H9 (cell line): ENCODE data around the gene NRGN. TPM values are rescaled to one million over a fixed set of nuclear protein-coding genes. Genes with fewer than 3 reads are reported as not detected.

ENCODE experiments used
- DNase-seq: peaks from one replicate; pipeline ENCODE4 v3.0.0-alpha.2; 2017
- H2AFZ ChIP-seq: one replicate; pipeline ENCODE4 v1.6.1; 2013; ENCODE audit warnings: mild to moderate bottlenecking, low read length, control low read depth, moderate library complexity
- H2AK5ac ChIP-seq: 2 replicates; pipeline ENCODE4 v1.6.1; 2013; ENCODE audit warnings: low read length, control low read depth, mixed read lengths; ENCODE audit not compliant: insufficient read length
- H2BK120ac ChIP-seq: one replicate; pipeline ENCODE4 v1.6.1; 2013; ENCODE audit warnings: low read depth, mild to moderate bottlenecking, low read length, control low read depth, inconsistent platforms; ENCODE audit not compliant: poor library complexity, severe bottlenecking
- H2BK12ac ChIP-seq: 2 replicates; pipeline ENCODE4 v1.6.1; 2013; ENCODE audit warnings: low read length, control low read depth, mixed read lengths, low read depth; ENCODE audit not compliant: insufficient read length
- H2BK15ac ChIP-seq: 2 replicates; pipeline ENCODE4 v1.6.1; 2013; ENCODE audit warnings: low read depth, low read length, control low read depth
- H2BK20ac ChIP-seq: one replicate; pipeline ENCODE4 v1.6.1; 2013; ENCODE audit warnings: low read depth, mild to moderate bottlenecking, low read length, control low read depth, inconsistent platforms; ENCODE audit not compliant: poor library complexity, severe bottlenecking
- H2BK5ac ChIP-seq: 2 replicates; pipeline ENCODE4 v1.6.1; 2013; ENCODE audit warnings: low read length, control low read depth, mixed read lengths; ENCODE audit not compliant: insufficient read length
- H3K14ac ChIP-seq: 2 replicates; pipeline ENCODE4 v1.6.1; 2013; ENCODE audit warnings: low read length, control low read depth; ENCODE audit not compliant: insufficient read depth
- H3K18ac ChIP-seq: 2 replicates; pipeline ENCODE4 v1.6.1; 2013; ENCODE audit warnings: low read depth, mild to moderate bottlenecking, mixed read lengths, low read length, control low read depth; ENCODE audit not compliant: insufficient read length
- H3K23ac ChIP-seq: 2 replicates; pipeline ENCODE4 v1.6.1; 2013; ENCODE audit warnings: low read length, control low read depth, mixed read lengths, low read depth; ENCODE audit not compliant: insufficient read length
- H3K23me2 ChIP-seq: 2 replicates; pipeline ENCODE4 v1.6.1; 2013; ENCODE audit warnings: low read depth, mild to moderate bottlenecking, mixed read lengths, low read length, control low read depth; ENCODE audit not compliant: insufficient read length, poor library complexity, severe bottlenecking
- H3K27ac ChIP-seq: 2 replicates; pipeline ENCODE4 v1.5.1; 2013; ENCODE audit warnings: low read length, control low read depth, mixed read lengths, low read depth; ENCODE audit not compliant: insufficient read length
- H3K27me3 ChIP-seq: 2 replicates; pipeline ENCODE4 v1.6.1; 2013; ENCODE audit warnings: low read length, control low read depth, inconsistent platforms; ENCODE audit not compliant: insufficient read depth
- H3K4ac ChIP-seq: 2 replicates; pipeline ENCODE4 v1.6.1; 2013; ENCODE audit warnings: low read depth, mild to moderate bottlenecking, control low read depth, inconsistent platforms, low read length, moderate library complexity
- H3K4me1 ChIP-seq: 2 replicates; pipeline ENCODE4 v1.6.1; 2013; ENCODE audit warnings: low read length, control low read depth, inconsistent platforms; ENCODE audit not compliant: insufficient read depth
- H3K4me2 ChIP-seq: 2 replicates; pipeline ENCODE4 v1.6.1; 2013; ENCODE audit warnings: low read length, control low read depth, mixed read lengths; ENCODE audit not compliant: insufficient read length, insufficient read depth
- H3K56ac ChIP-seq: 2 replicates; pipeline ENCODE4 v1.6.1; 2013; ENCODE audit warnings: low read depth, mild to moderate bottlenecking, mixed read lengths, low read length, control low read depth; ENCODE audit not compliant: insufficient read length
- H3K79me1 ChIP-seq: 2 replicates; pipeline ENCODE4 v1.6.1; 2013; ENCODE audit warnings: low read depth, mild to moderate bottlenecking, moderate library complexity, low read length, control low read depth, inconsistent platforms; ENCODE audit not compliant: insufficient read depth, poor library complexity, severe bottlenecking
- H3K79me2 ChIP-seq: 2 replicates; pipeline ENCODE4 v1.6.1; 2013; ENCODE audit warnings: low read length, control low read depth, inconsistent platforms; ENCODE audit not compliant: insufficient read depth
- H3K9ac ChIP-seq: 2 replicates; pipeline ENCODE4 v1.6.1; 2013; ENCODE audit warnings: low read length, control low read depth, mixed read lengths; ENCODE audit not compliant: insufficient read length; ENCODE audit errors: extremely low read depth
- H3K9me3 ChIP-seq: one replicate; pipeline ENCODE4 v1.6.1; 2013; ENCODE audit warnings: low read depth, low read length, inconsistent platforms; ENCODE audit not compliant: control insufficient read depth
- H3T11ph ChIP-seq: one replicate; pipeline ENCODE4 v1.6.1; 2013; ENCODE audit warnings: mild to moderate bottlenecking, low read length, control low read depth, inconsistent platforms
- H4K20me1 ChIP-seq: one replicate; pipeline ENCODE4 v1.6.1; 2013; ENCODE audit not compliant: control insufficient read depth, insufficient read length, insufficient read depth
- H4K5ac ChIP-seq: 2 replicates; pipeline ENCODE4 v1.6.1; 2013; ENCODE audit warnings: low read depth, mild to moderate bottlenecking, mixed read lengths, low read length, control low read depth; ENCODE audit not compliant: insufficient read length
- H4K8ac ChIP-seq: replicated peaks from 2 replicates; pipeline ENCODE4 v1.6.1; 2013; ENCODE audit warnings: low read length, control low read depth, mixed read lengths, low read depth; ENCODE audit not compliant: insufficient read length
- H4K91ac ChIP-seq: 2 replicates; pipeline ENCODE4 v1.6.1; 2013; ENCODE audit warnings: low read depth, mild to moderate bottlenecking, moderate library complexity, mixed read lengths, low read length, control low read depth; ENCODE audit not compliant: insufficient read length
- H3K27ac Mint-ChIP-seq, 3 experiments: 2 replicates in 2 of 3; 3 replicates in 1 of 3; pipeline ENCODE4 v1.8.0; 2020 to 2021; ENCODE audit warnings: mixed read lengths in 3 of 3, mild to moderate bottlenecking in 1 of 3, moderate library complexity in 1 of 3
- H3K27me3 Mint-ChIP-seq: 2 replicates; pipeline ENCODE4 v1.8.0; 2021; ENCODE audit warnings: low read depth, mild to moderate bottlenecking, moderate library complexity, mixed read lengths
- H3K36me3 Mint-ChIP-seq, 3 experiments: 2 replicates in 2 of 3; 3 replicates in 1 of 3; pipeline ENCODE4 v1.8.0; 2020 to 2021; ENCODE audit warnings: low read depth in 3 of 3, mixed read lengths in 3 of 3; ENCODE audit not compliant: insufficient read depth in 1 of 3
- H3K4me1 Mint-ChIP-seq, 2 experiments: 2 replicates each; pipeline ENCODE4 v1.8.0; 2020; ENCODE audit warnings: mixed read lengths in 2 of 2
- H3K4me3 Mint-ChIP-seq, 2 experiments: 2 replicates in 1 of 2; 3 replicates in 1 of 2; pipeline ENCODE4 v1.8.0; 2020 to 2021; ENCODE audit warnings: mild to moderate bottlenecking in 2 of 2, mixed read lengths in 2 of 2, moderate library complexity in 1 of 2
- H3K9me3 Mint-ChIP-seq, 2 experiments: 2 replicates in 1 of 2; 3 replicates in 1 of 2; pipeline ENCODE4 v1.8.0; 2020; ENCODE audit warnings: mild to moderate bottlenecking in 2 of 2, mixed read lengths in 2 of 2, moderate library complexity in 1 of 2
- WGBS: extraction: QIAGEN DNeasy Blood & Tissue Kit; methylation state at CpG from one replicate; pipeline ENCODE4 v1.1.7; 2013; ENCODE audit warnings: missing lambda C conversion rate, low lambda C conversion rate, mixed read lengths; ENCODE audit not compliant: insufficient read length; ENCODE audit errors: extremely low coverage; 5-methylcytosine and 5-hydroxymethylcytosine counted together
- total RNA-seq: library from RNA; stranded (reverse); gene quantifications from 2 replicates; pipeline ENCODE4 v1.2.1, GENCODE V29; 2021
- TF ChIP-seq, protein P1 (sequence below): fragments of 200-600 bp; sonication (generic); conservative IDR thresholded peaks from 3 replicates; pipeline ENCODE4 v1.8.0; 2021; ENCODE audit warnings: antibody characterized with exemption, mild to moderate bottlenecking

Gene NRGN
- total RNA-seq, 1 experiment from 2014 or later, result 6.4 TPM

GRCh38 chr11:124717786-124718651, 21.7 kb upstream of the NRGN start:
- H3K9me3 ChIP-seq, result no peaks in the 10 kb centered on the region
- no peaks in the 10 kb centered on the region for H3K79me1 ChIP-seq
- H3K4ac ChIP-seq, result no peak overlapping the region
- H2BK12ac ChIP-seq, result no peak overlapping the region
- H2BK5ac ChIP-seq, result no peak overlapping the region
- H3K23ac ChIP-seq, result no peak overlapping the region
- H4K5ac ChIP-seq, result no peak overlapping the region
- no peak overlapping the region for H3K9ac ChIP-seq
- peak overlapping the region; percentile 86 for H3K4me2 ChIP-seq
- no peak overlapping the region for H2BK120ac ChIP-seq
- peak overlapping the region; percentile 66 to 86 for H3K4me3 Mint-ChIP-seq
- H3K9me3 Mint-ChIP-seq, result no peaks in the 10 kb centered on the region
- peaks cover 29 to 33% of the 10 kb centered on the region in 2 experiments for H3K4me1 Mint-ChIP-seq
- no peak overlapping the region for H3K14ac ChIP-seq
- no peak overlapping the region for H4K91ac ChIP-seq
- no peak overlapping the region for H2AK5ac ChIP-seq
- TF ChIP-seq, protein P1, sequence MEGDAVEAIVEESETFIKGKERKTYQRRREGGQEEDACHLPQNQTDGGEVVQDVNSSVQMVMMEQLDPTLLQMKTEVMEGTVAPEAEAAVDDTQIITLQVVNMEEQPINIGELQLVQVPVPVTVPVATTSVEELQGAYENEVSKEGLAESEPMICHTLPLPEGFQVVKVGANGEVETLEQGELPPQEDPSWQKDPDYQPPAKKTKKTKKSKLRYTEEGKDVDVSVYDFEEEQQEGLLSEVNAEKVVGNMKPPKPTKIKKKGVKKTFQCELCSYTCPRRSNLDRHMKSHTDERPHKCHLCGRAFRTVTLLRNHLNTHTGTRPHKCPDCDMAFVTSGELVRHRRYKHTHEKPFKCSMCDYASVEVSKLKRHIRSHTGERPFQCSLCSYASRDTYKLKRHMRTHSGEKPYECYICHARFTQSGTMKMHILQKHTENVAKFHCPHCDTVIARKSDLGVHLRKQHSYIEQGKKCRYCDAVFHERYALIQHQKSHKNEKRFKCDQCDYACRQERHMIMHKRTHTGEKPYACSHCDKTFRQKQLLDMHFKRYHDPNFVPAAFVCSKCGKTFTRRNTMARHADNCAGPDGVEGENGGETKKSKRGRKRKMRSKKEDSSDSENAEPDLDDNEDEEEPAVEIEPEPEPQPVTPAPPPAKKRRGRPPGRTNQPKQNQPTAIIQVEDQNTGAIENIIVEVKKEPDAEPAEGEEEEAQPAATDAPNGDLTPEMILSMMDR, result no peak
- no peak overlapping the region for H4K8ac ChIP-seq
- H3K27me3 ChIP-seq, result peaks cover 52% of the 10 kb centered on the region
- no peak overlapping the region for H3K18ac ChIP-seq
- peaks cover 89% of the 10 kb centered on the region for H3K27me3 Mint-ChIP-seq
- H3K4me1 ChIP-seq, result peaks cover 6% of the 10 kb centered on the region
- no peak overlapping the region for H3K27ac Mint-ChIP-seq
- no peak overlapping the region for H3K27ac ChIP-seq
- no CpG with 5 or more reads among the region's 45 CpGs for WGBS
- H3K79me2 ChIP-seq, result no peaks in the 10 kb centered on the region
- peaks cover 9% of the 10 kb centered on the region for H3K23me2 ChIP-seq
- no peaks in the 10 kb centered on the region for H4K20me1 ChIP-seq
- H3K56ac ChIP-seq, result no peak overlapping the region
- no peak overlapping the region for H2BK20ac ChIP-seq
- DNase-seq, result peak; percentile 48
- H2AFZ ChIP-seq, result no peak overlapping the region
- H2BK15ac ChIP-seq, result no peak overlapping the region
- H3T11ph ChIP-seq, result no peak overlapping the region
- H3K36me3 Mint-ChIP-seq, result no peaks in the 10 kb centered on the region; a peak in 1 of 7 replicates
